GM12874 (cell line): ENCODE measurements around the gene LSAMP.

Experiments
- CTCF ChIP-seq: IDR thresholded peaks from 2 replicates; pipeline ENCODE4 v1.5.1; 2011; ENCODE audit warnings: low read depth, mild to moderate bottlenecking, control low read depth, low read length, moderate library complexity; ENCODE audit not compliant: insufficient read depth

Gene LSAMP

GRCh38 chr3:116445311-116445841 is at the start of gene LSAMP:
Gene LSAMP, minus strand, starts transcription at chr3:116445487.
- no peak for TF ChIP-seq CTCF

GRCh38 chr3:116492379-116492778 is 47.1 kb upstream of the LSAMP start:
- TF ChIP-seq CTCF: no peak

GRCh38 chr3:116483135-116483534 is 37.8 kb upstream of the LSAMP start:
- no peak for TF ChIP-seq CTCF

- no peak for TF ChIP-seq CTCF
Observed at GRCh38 chr3:116476691-116477090, 31.4 kb upstream of the LSAMP start.

- no peak for TF ChIP-seq CTCF
Observed at GRCh38 chr3:116474801-116475200, 29.5 kb upstream of the LSAMP start.

GRCh38 chr3:116474032-116474780 is 28.9 kb upstream of the LSAMP start:
- TF ChIP-seq CTCF: no peak

GRCh38 chr3:116473602-116474001 is 28.3 kb upstream of the LSAMP start:
- no peak for TF ChIP-seq CTCF
